ENCODE results near the gene XPO4.

- no peak for TF ChIP-seq CTCF (IDR thresholded peaks at IDR 0.05)
- TF ChIP-seq POLR2AphosphoS5 (IDR thresholded peaks at IDR 0.05) = no peak
These were observed 6.4 kb upstream of the XPO4 start for GRCh38 chr13:20908714-20909497.
